Skeletal muscle satellite cell (primary cell): ENCODE data around the gene ESCO1.

Source experiments
- H3K27me3 ChIP-seq: 2 replicates; pipeline ENCODE4 v1.7.0; 2013; ENCODE audit warnings: low read length; ENCODE audit not compliant: control insufficient read depth, insufficient read depth
- H3K36me3 ChIP-seq: 2 replicates; pipeline ENCODE4 v1.7.0; 2013; ENCODE audit warnings: mild to moderate bottlenecking, control low read depth, low read length; ENCODE audit not compliant: insufficient read depth
- H3K4me1 ChIP-seq: 2 replicates; pipeline ENCODE4 v1.7.0; 2013; ENCODE audit warnings: low read length; ENCODE audit not compliant: control insufficient read depth, insufficient read depth
- H3K4me2 ChIP-seq: 2 replicates; pipeline ENCODE4 v1.7.0; 2013; ENCODE audit warnings: mild to moderate bottlenecking, low read length
- H3K4me3 ChIP-seq: 2 replicates; pipeline ENCODE4 v1.7.0; 2013; ENCODE audit warnings: low read length
- H3K9ac ChIP-seq: 2 replicates; pipeline ENCODE4 v1.7.0; 2013; ENCODE audit warnings: mild to moderate bottlenecking, low read depth, low read length, moderate library complexity
- H3K9me3 ChIP-seq: replicated peaks from 2 replicates; pipeline ENCODE4 v1.7.0; 2013; ENCODE audit warnings: mild to moderate bottlenecking, control low read depth, low read length

Gene ESCO1

GRCh38 chr18:21513292-21513691, 87.2 kb downstream of the ESCO1 start:
- Histone ChIP-seq H3K27me3 (no peaks in the 10 kb centered on the region), H3K4me3 (no peak overlapping the region), H3K4me1 (no peaks in the 10 kb centered on the region), H3K9me3 (no peaks in the 10 kb centered on the region), H3K9ac (no peak overlapping the region), H3K4me2 (no peak overlapping the region), H3K36me3 (peaks cover 3% of the 10 kb centered on the region)

DNA sequence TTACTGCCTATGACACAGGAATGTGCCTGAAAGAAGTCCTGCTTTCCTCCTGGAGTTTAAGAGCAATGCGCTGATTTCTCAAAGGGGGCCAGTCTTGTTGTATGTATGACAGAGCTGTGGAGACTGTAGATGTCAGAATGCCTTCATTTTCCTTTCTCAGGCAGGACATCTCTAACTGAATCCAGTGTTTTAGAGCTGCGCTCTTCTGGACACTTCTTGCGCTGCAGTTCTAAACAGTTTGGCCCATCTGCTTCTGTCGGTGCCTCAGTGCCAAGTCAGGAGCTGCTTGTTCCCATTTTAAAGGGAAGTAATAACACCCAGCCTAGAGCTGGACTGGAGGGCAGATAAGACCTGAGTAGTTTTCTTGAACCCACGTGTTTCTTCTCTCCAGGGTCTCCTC, 91.4 kb downstream of the ESCO1 start:
- Histone ChIP-seq H3K27me3 (no peaks in the 10 kb centered on the region), H3K4me2 (no peak overlapping the region), H3K9ac (no peak overlapping the region), H3K9me3 (no peaks in the 10 kb centered on the region), H3K36me3 (peaks cover 3% of the 10 kb centered on the region), H3K4me1 (no peaks in the 10 kb centered on the region), H3K4me3 (no peak overlapping the region)

GRCh38 chr18:21507913-21508701, 92.4 kb downstream of the ESCO1 start:
- Histone ChIP-seq H3K4me3 (no peak overlapping the region), H3K4me2 (no peak overlapping the region), H3K36me3 (no peaks in the 10 kb centered on the region), H3K9ac (no peak overlapping the region), H3K4me1 (no peaks in the 10 kb centered on the region), H3K9me3 (no peaks in the 10 kb centered on the region), H3K27me3 (no peaks in the 10 kb centered on the region)

- Histone ChIP-seq H3K27me3 (no peaks in the 10 kb centered on the region), H3K9me3 (no peaks in the 10 kb centered on the region), H3K4me3 (no peak overlapping the region), H3K9ac (no peak overlapping the region), H3K36me3 (no peaks in the 10 kb centered on the region), H3K4me1 (no peaks in the 10 kb centered on the region), H3K4me2 (no peak overlapping the region)
Observed at GRCh38 chr18:21502661-21503060, 97.8 kb downstream of the ESCO1 start.

DNA sequence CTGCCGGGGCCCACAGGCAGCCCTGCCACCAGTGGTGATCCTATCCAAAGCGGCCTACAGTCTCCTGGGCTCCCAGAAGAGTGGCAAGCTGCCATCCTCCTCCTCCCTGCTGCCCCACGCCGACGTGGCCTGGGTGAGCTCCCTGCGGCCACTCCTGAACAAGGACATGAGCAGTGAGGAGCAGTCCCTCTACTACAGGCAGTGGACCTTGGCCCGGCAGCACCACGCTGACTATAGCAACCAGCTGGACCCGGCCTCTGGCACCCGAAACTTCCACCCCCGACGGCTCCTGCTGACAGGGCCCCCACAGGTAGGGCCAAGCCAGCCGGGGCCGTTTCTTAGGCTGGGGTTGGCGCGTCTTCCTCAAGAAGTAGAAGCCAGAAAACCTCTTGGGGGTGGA, 100.5 kb downstream of the ESCO1 start:
- H3K36me3 ChIP-seq = no peaks in the 10 kb centered on the region
- H3K9me3 ChIP-seq = no peaks in the 10 kb centered on the region
- H3K27me3 ChIP-seq = no peaks in the 10 kb centered on the region
- no peak overlapping the region for H3K4me2 ChIP-seq
- H3K9ac ChIP-seq = no peak overlapping the region
- H3K4me1 ChIP-seq = no peaks in the 10 kb centered on the region
- no peak overlapping the region for H3K4me3 ChIP-seq

GRCh38 chr18:21496277-21496835, 104.1 kb downstream of the ESCO1 start:
- Histone ChIP-seq H3K27me3 (no peaks in the 10 kb centered on the region), H3K9ac (no peak overlapping the region), H3K4me2 (no peak overlapping the region), H3K9me3 (no peaks in the 10 kb centered on the region), H3K36me3 (no peaks in the 10 kb centered on the region), H3K4me1 (no peaks in the 10 kb centered on the region), H3K4me3 (no peak overlapping the region)

DNA sequence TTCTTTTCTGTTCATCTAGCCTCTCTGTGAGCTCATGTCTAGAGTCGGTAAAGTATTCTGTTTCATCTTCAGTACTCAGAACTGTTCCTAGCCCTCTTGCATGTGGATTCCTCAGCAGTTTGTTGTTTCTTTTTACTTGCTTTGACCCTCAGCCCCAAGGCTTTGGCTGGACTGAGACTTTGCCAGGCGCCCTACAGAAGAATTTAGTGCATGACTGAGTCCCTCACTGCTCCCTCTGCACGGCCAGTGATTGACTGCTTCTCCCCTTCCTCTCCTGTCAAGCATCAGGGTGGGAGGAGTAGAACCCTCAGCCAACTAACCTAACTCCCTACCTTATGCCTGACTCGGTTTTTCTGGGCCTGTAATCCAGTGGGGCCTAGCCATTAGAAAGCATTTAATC, 109.8 kb downstream of the ESCO1 start:
- Histone ChIP-seq H3K27me3 (no peaks in the 10 kb centered on the region), H3K4me1 (peaks cover under 1% of the 10 kb centered on the region), H3K4me3 (no peak overlapping the region), H3K9me3 (no peaks in the 10 kb centered on the region), H3K4me2 (no peak overlapping the region), H3K9ac (no peak overlapping the region), H3K36me3 (no peaks in the 10 kb centered on the region)

DNA sequence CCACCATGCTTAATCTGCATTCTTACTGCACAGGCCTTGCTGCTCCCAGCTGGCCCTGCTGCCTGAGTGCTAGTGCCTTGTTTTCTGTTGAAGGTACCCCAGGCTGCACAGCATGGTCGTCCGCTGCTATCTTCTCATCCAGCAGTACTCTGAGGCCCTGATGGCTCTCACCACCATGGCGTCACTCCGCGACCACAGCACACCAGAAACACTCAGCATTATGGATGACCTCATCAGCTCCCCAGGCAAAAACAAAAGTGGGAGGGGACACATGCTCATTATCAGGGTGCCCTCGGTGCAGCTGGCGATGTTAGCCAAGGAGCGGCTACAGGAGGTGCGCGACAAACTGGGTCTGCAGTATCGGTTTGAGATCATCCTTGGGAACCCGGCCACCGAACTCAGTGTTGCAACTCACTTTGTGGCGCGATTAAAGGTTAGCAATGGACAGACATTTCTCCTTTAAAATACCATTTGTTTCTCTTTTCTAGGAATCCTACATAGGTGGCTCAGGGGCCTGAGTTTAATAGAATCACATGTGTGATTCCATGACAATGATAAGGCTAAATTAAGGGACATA, 110.5 kb downstream of the ESCO1 start:
- H3K4me3 ChIP-seq = no peak overlapping the region
- no peaks in the 10 kb centered on the region for H3K27me3 ChIP-seq
- no peak overlapping the region for H3K4me2 ChIP-seq
- H3K9me3 ChIP-seq = no peaks in the 10 kb centered on the region
- H3K4me1 ChIP-seq = peaks cover 8% of the 10 kb centered on the region
- no peaks in the 10 kb centered on the region for H3K36me3 ChIP-seq
- no peak overlapping the region for H3K9ac ChIP-seq

DNA sequence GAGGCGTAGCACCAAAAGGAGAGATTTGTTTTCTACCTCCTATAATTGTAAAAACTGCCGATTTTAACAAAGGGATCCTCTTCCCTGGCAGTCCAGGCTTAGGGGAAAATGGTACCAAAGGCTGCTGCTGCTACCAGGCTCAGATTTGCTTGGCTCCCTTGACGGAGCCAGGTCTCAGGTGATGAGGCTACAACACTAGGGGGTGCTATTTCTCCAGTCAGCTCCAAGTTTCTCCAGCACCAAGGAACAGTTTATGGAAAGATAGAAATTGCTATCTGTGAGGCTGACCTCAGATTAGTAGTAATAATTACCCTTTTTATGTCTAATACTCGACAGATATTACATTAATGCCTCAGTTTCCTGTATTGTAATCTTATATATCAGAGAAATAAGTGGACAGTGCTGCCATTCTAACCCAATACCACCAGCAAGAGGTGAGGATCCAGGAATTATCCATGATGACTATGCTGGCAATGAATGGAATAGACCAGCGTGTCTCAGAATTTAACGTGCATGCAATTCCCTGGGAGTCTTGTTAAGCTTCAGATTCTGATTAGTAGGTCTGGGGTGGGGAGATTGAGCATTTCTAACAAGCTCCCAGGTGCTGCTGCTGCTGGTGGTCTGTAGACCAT, 111.3 kb downstream of the ESCO1 start:
- peaks cover 12% of the 10 kb centered on the region for H3K4me1 ChIP-seq
- H3K36me3 ChIP-seq = no peaks in the 10 kb centered on the region
- H3K4me3 ChIP-seq = no peak overlapping the region
- H3K27me3 ChIP-seq = no peaks in the 10 kb centered on the region
- H3K4me2 ChIP-seq = no peak overlapping the region
- H3K9me3 ChIP-seq = no peaks in the 10 kb centered on the region
- no peak overlapping the region for H3K9ac ChIP-seq

- no peaks in the 10 kb centered on the region for H3K36me3 ChIP-seq
Observed at GRCh38 chr18:21486905-21487437, 113.5 kb downstream of the ESCO1 start.

GRCh38 chr18:21484851-21485636, 115.5 kb downstream of the ESCO1 start:
- H3K4me1 ChIP-seq = peaks cover 12% of the 10 kb centered on the region
- no peaks in the 10 kb centered on the region for H3K36me3 ChIP-seq
- no peaks in the 10 kb centered on the region for H3K27me3 ChIP-seq
- H3K4me2 ChIP-seq = no peak overlapping the region
- H3K4me3 ChIP-seq = no peak overlapping the region
- no peak overlapping the region for H3K9ac ChIP-seq
- no peaks in the 10 kb centered on the region for H3K9me3 ChIP-seq

More at GRCh38 chr18:21486905-21487437, 113.5 kb downstream of the ESCO1 start:
- no peaks in the 10 kb centered on the region for H3K9me3 ChIP-seq
- no peaks in the 10 kb centered on the region for H3K27me3 ChIP-seq
- peaks cover 12% of the 10 kb centered on the region for H3K4me1 ChIP-seq
- no peak overlapping the region for H3K4me2 ChIP-seq
- H3K9ac ChIP-seq = no peak overlapping the region
- H3K4me3 ChIP-seq = no peak overlapping the region
